ENCODE data around the gene COL5A2. TPM values are rescaled to one million over a fixed set of nuclear protein-coding genes. Genes with fewer than 3 reads are reported as not detected.

Gene COL5A2
- total RNA-seq, 2 experiments from 2014 or later = 0.25 to 0.77 TPM

- intact Hi-C loops (cut with DNase I, micrococcal nuclease) = no loop called here
- Histone ChIP-seq H3K27me3 (ENCODE audit: control insufficient read depth in 1 of 2, insufficient read depth in 2 of 2, low read length in 2 of 2) (no peaks in the 10 kb centered on the region), H3K4me1 (ENCODE audit: insufficient read depth, low read length) (no peaks in the 10 kb centered on the region), H3K27ac (ENCODE audit: low read depth in 1 of 2, low read length in 2 of 2) (no peak overlapping the region), H3K9me3 (ENCODE audit: control insufficient read depth in 1 of 2, insufficient read depth in 1 of 2, low read length in 2 of 2) (no peaks in the 10 kb centered on the region), H3K4me3 (ENCODE audit: low read length) (no peak overlapping the region), H3K36me3 (ENCODE audit: insufficient read depth, low read length) (no peaks in the 10 kb centered on the region)
- ChIA-PET POLR2A (no interaction called here), CTCF (no interaction called here)
- H3K27me3 Mint-ChIP-seq = no peaks in the 10 kb centered on the region
- no peaks in the 10 kb centered on the region for H3K4me1 Mint-ChIP-seq (ENCODE audit: low read depth)
- no peaks in the 10 kb centered on the region for H3K9me3 Mint-ChIP-seq
- DNase-seq (no peak), ATAC-seq (ENCODE audit: poor library complexity) (no peak)
- H3K4me3 Mint-ChIP-seq = no peak overlapping the region
- H3K36me3 Mint-ChIP-seq (ENCODE audit: low read depth) = no peaks in the 10 kb centered on the region
- H3K27ac Mint-ChIP-seq = no peak overlapping the region
- TF ChIP-seq CTCF (IDR thresholded peaks at IDR 0.05) = no peak
Observed at GRCh38 chr2:189217541-189217940, 38.0 kb upstream of the COL5A2 start.

GRCh38 chr2:189217051-189217450, 37.5 kb upstream of the COL5A2 start:
- CTCF ChIA-PET = no interaction called here
- no peaks in the 10 kb centered on the region for H3K9me3 ChIP-seq (ENCODE audit: control insufficient read depth in 1 of 2, insufficient read depth in 1 of 2, low read length in 2 of 2)
- no peak for TF ChIP-seq CTCF (IDR thresholded peaks at IDR 0.05)
- Mint-ChIP-seq H3K4me1 (ENCODE audit: low read depth) (no peaks in the 10 kb centered on the region), H3K4me3 (no peak overlapping the region), H3K27ac (no peak overlapping the region), H3K36me3 (ENCODE audit: low read depth) (no peaks in the 10 kb centered on the region), H3K27me3 (no peaks in the 10 kb centered on the region), H3K9me3 (no peaks in the 10 kb centered on the region)
- ATAC-seq (ENCODE audit: poor library complexity) (no peak), DNase-seq (no peak)
- H3K36me3 ChIP-seq (ENCODE audit: insufficient read depth, low read length) = no peaks in the 10 kb centered on the region
- intact Hi-C loops (cut with DNase I, micrococcal nuclease) = no loop called here
- no peaks in the 10 kb centered on the region for H3K4me1 ChIP-seq (ENCODE audit: insufficient read depth, low read length)
- no peak overlapping the region for H3K27ac ChIP-seq (ENCODE audit: low read depth in 1 of 2, low read length in 2 of 2)
- H3K27me3 ChIP-seq (ENCODE audit: control insufficient read depth in 1 of 2, insufficient read depth in 2 of 2, low read length in 2 of 2) = no peaks in the 10 kb centered on the region
- POLR2A ChIA-PET = no interaction called here
- H3K4me3 ChIP-seq (ENCODE audit: low read length) = no peak overlapping the region

- H3K27me3 ChIP-seq (ENCODE audit: control insufficient read depth in 1 of 2, insufficient read depth in 2 of 2, low read length in 2 of 2) = no peaks in the 10 kb centered on the region
- POLR2A ChIA-PET = no interaction called here
Observed at GRCh38 chr2:189214484-189214883, 34.9 kb upstream of the COL5A2 start.

More at GRCh38 chr2:189214484-189214883, 34.9 kb upstream of the COL5A2 start:
- Mint-ChIP-seq H3K4me3 (no peak overlapping the region), H3K27ac (no peak overlapping the region), H3K36me3 (ENCODE audit: low read depth) (no peaks in the 10 kb centered on the region), H3K9me3 (no peaks in the 10 kb centered on the region), H3K4me1 (ENCODE audit: low read depth) (no peaks in the 10 kb centered on the region), H3K27me3 (no peaks in the 10 kb centered on the region)
- intact Hi-C loops (cut with DNase I, micrococcal nuclease) = no loop called here
- Histone ChIP-seq H3K36me3 (ENCODE audit: insufficient read depth, low read length) (no peaks in the 10 kb centered on the region), H3K27ac (ENCODE audit: low read depth in 1 of 2, low read length in 2 of 2) (no peak overlapping the region), H3K9me3 (ENCODE audit: control insufficient read depth in 1 of 2, insufficient read depth in 1 of 2, low read length in 2 of 2) (no peaks in the 10 kb centered on the region), H3K4me3 (ENCODE audit: low read length) (no peak overlapping the region), H3K4me1 (ENCODE audit: insufficient read depth, low read length) (no peaks in the 10 kb centered on the region)
- CTCF ChIA-PET = no interaction called here
- TF ChIP-seq CTCF (IDR thresholded peaks at IDR 0.05) = no peak
- DNase-seq (no peak), ATAC-seq (ENCODE audit: poor library complexity) (no peak)
